ENCODE data around the gene PARP9.
A peak's percentile ranks its signal among the peaks of the same experiment; 100 is the strongest.
"Not testable (repeated sequence)": the region's sequence is repeated elsewhere in the genome, so short reads cannot be mapped to it uniquely, and the experiment has no call there.

PARP9 gene

DNA sequence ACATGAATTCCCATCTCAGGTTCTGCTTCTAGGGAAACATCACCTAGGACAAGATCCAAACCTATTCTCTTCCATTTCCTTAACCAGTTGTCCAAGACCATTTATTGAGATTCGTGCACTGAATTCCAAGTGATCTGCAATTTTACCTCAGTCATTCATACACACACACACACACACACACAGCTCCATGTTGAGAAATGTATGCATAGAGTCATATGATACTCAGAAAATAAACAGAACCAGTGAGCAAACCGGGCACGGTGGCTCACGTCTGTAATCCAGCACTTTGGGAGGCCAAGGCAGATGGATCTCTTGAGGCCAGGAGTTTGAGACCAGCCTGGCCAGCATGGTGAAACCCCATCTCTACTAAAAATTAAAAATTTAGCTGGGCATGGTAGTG lies 43.2 kb downstream of the PARP9 start:
- no peak for DNase-seq (ENCODE audit: low read depth in 2 of 2)

DNA sequence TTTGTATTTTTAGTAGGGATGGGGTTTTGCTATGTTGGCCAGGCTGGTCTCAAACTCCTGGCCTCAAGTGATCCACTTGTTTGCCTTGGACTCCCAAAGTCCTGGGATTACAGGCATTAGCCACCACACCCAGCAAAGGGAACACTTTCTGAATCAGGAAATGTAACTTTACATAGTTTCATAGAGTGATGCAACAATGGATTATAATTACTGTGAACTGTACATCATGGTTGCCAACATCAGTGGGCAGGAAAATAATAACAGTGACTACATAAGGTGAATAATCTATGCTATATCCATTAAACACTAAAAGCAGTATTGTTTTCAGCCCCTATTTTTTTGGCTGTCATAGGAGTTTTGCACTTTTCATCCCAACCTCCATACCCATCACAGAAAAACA lies 44.4 kb downstream of the PARP9 start:
- no peak for DNase-seq (ENCODE audit: low read depth in 2 of 2)

DNA sequence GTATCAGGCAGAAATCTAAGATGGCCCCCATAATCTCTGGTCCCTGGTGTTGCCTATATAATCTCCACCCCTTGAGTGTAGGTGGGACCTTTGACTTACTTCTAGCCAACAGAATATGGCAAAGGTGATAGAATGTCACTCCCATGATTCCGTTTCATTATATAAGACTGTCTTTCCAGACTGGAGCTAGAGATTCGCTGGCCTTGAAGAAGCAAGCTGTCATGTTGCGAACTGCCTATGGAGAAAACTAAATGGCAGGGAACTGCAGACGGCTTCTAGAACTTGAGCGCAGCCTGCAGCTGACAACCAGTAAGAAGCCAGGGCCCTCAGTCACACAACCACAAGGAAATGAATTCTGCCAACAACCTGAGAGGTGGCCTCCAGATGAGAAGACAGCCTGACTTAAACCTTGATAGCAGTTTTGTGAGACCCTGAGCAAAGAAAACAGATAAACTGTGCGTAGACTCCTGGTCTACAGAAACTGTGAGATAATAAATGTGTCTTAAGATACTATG lies 47.2 kb downstream of the PARP9 start:
- no peak for DNase-seq (ENCODE audit: low read depth in 2 of 2)

DNA sequence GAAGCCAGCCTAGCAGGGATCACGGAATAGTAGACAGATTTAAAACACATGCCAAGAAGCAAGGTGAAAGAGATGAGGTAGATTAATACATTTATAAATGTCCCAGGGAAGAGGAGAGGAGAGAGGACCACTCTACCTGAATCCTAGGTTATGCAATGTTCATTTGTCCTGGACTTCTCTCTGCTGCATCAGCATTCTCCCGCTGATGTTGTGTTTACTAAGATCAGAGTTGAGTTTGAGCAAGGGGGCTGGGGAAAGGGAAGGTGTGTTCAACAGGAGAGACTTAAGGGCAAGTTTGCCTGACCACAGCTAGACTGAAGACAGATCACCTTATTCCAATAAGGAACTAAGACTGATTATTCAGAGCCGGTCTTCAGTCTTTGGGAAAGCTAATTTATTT lies 48.2 kb downstream of the PARP9 start:
- no peak for DNase-seq (ENCODE audit: low read depth in 2 of 2)

DNA sequence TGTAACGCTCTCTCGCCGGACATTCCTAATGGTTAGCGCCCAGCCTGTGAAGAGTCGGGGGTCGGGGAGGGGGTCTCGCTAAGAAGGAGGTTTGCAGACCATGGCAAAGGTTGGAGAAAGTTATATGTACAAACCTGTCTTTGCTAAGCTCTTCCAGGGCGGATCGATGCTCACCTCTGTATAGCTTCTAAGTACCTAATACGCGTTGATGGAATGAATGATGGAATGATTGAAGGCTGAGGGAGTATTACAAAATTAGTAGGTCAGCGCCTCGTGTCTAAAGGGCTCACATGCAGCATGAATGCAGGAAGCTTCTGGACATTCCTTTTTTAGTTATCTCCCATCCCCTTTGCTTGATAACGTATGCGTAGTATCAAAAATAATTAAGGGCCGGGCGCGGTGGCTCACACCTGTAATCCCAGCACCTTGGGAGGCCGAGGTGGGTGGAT lies 49.1 kb downstream of the PARP9 start:
- DNase-seq (ENCODE audit: low read depth in 2 of 2), result no peak

DNA sequence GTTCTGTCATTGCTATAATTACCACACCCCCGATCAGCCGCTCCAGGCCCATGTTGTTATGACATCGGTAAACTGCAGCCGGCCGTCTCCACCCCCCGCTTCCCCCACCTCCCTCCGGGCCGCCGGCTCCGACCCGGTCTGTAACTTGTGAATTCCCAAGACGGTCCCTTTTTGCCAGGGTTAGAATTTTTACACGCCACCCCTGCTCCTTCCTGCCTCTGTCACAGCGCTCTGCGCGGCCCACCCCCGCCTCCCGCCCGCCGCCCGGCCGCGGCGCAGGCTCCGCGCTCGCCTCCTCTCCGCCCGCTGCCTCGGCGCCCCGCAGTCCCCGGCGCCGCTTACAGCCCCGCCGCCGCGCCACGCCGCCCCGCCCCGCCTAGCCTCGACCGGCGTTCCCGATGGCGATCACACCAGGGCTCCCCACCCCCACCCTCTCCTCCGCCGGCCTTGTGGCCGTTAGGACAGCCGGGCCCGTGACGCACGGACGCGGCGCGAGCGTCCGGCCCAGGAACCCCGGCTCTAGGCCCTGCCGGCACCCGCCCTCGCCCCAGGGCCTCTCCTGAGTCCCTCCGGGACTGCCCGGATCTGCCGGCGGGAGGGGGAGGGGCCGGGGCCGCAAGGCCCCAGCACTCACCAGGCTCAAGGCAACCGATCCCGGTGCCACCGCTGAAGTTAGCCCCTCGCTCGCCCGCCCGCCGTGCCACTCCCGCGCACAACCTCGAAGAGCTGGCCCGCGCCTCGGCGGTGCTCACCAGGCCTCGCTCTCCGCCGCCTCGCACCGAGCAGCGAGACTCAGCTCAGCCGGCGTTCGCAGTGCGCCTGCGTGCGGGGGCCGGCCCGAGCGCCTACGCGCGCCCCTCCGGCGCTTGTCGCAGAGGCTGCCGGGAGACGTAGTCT lies 49.7 kb downstream of the PARP9 start, which contains the start of gene KPNA1:
Gene KPNA1, minus strand, starts transcription at position 817 of the 897 bp plus-strand sequence. CDS start 18,374 bp downstream, outside the sequence.
- DNase-seq (ENCODE audit: low read depth in 2 of 2), result peak; percentile 57 to 65

DNA sequence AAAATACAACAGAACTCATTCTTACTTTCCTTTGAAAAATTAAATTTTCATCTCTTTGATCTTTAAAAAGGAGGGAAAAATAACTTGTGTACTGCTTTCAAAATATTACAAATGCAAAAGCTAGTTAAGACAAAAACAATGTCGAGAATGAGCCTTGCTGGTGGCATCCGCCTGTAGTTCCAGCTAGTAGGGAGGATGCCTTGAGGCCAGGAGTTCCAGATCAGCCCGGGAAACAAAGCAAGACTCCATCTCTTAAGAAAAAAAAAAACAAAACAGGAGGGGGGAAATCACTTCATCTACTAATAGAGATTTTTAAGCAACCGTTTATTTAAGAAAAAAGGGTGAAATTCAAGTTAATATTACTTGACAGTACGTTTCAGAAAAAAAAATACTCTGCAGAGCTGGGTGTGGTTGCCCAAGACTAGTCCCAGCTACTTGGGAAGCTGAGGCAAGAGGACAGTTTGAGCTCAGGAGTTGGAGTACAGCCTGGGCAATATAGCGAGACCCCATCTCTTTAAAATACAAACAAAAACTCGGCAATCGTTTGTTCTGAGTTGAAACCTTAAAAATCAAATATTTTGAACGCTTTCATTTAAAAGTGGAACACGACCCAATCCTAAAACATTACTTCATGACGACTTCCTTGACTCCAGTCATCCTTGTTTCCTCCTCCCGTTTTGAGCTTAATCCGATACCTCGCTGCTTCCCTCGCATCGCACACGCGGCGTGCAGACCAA lies 50.5 kb downstream of the PARP9 start:
- no peak for DNase-seq (ENCODE audit: low read depth in 2 of 2)

DNA sequence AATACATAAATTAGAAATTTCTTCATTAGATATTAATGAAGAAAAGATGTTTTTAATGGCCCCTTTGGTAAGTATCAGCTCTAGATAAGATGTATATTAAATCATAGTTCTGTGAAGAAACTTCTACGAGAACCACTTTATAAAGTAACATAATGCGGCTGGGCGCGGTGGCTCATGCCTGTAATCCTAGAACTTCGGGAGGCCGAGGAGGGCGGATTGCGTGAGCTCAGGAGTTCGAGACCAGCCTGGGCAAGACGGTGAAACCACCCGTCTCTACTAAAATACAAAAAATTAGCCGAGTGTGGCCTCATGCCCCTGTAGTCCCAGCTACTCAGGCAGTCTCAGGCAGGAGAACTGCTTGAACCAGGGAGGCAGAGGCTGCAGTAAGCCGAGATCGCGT lies 51.8 kb downstream of the PARP9 start:
- DNase-seq (ENCODE audit: low read depth in 2 of 2), result no peak

DNA sequence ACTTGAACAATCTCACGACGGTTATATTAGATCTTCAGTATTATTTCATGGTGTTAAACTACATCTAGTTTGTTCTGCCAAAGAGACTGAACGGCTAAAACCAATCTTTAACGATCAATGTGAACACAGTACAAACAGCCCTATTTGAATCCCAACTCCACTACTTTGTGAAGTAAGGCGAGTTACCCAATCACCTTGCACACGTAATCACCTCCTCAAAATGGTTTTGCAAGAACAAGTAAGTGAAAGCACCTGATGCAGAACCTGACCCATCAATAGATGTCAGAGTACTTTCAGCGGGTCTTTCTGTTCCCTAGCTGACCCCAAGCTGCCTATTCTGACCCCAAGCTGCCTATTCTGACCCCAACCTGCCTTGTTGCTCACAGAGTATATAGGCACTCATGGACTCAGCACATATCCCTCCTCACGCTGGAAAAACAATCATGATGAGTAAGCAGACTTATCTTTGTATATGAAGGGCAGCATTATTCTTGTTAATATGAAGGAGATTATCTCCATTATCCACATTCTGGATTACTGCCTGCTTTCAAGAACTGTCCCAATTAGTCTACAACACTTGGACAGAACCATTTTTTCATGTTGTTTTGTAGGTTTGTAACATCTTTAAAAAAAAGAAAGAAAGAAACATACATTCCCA lies 53.1 kb downstream of the PARP9 start:
- no peak for DNase-seq (ENCODE audit: low read depth in 2 of 2)

DNA sequence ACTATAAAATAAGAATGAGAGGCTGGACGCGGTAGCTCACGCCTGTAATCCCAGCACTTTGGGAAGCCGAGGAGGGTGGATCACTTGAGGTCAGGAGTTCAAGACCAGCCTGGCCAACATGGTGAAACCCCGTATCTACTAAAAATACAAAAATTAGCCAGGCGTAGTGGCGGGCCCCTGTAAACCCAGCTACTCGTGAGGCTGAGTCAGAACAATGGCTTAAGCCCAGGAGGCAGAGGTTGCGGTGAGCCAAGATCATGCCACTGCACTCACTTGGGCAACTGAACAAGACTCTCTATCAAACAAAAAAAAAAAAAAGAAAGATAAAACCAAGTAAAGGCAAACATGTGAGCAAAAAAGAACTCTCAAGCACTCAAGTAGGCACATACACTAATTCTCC lies 55.2 kb downstream of the PARP9 start:
- not testable (repeated sequence) for DNase-seq (ENCODE audit: low read depth in 2 of 2)

DNA sequence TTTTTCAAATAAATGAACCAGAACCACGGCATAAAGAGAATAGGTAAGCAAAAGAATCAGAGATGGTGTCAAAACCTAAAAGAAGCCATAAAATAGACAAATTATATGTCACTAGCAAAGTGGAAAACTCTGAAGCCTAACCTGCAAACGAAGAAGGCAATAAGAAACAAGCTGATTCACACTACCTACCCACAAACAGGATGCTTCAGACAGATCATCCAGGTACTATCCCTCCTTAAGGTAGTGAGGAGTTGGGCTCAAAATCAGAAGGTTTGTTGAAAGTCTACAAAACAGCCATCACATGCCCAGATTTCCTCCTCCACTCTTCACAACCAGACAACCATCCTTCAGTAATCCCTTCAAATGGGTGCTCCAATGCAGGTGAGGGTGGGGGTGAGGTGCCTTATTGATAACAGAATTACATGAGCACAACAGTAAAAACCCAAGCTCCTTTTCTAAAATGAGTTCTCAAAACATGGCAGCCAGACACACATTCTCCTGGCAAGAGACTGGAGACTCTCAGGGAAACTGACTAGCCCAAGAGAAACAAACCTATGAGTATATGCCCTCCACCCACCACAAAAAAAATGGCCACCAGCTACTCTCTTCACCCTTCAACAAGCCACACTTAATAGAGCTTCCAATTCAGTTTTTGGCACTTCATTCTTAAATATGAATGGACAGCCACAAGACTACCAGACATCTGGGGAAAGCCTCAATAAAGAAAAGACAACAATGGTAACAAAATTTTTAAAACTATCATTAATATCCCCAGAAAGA lies 55.8 kb downstream of the PARP9 start:
- DNase-seq (ENCODE audit: low read depth in 2 of 2), result no peak

DNA sequence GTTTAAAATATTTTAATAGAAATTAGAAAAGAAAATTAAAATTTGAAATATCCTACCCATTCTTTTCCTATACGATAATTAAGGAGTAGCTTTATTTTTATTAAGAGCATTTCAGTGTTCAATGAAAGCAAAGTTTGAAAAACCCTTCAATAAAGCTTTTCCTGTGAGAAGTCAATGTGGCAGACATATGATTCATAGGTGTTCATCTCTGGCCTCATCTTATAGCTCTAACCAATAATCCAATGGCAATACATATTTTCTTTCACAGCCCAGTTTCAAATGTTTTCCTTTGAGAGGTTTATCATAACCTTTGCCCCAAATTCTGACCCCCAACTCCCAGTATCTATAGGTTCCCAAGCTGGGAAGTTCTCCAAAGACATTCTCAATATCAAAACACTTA lies 57.6 kb downstream of the PARP9 start:
- no peak for DNase-seq (ENCODE audit: low read depth in 2 of 2)

DNA sequence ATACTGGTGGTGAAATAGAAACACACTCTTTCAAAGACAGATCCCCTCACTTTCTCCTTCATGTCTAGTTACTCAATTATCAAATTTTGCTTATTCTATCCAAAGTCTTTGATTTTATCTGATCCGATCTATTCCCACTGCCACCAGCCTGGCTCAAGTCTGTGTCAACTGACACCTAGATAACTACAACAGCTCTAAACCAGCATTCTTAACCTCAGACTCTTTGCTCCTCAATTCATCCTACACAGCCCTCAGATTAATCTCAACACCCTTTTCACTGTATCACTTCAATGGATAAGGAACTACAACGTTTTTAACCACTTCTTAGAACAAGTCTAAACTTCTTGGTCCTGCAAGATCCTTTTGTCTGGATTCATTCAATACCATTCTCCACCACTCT lies 58.4 kb downstream of the PARP9 start:
- no peak for DNase-seq (ENCODE audit: low read depth in 2 of 2)

DNA sequence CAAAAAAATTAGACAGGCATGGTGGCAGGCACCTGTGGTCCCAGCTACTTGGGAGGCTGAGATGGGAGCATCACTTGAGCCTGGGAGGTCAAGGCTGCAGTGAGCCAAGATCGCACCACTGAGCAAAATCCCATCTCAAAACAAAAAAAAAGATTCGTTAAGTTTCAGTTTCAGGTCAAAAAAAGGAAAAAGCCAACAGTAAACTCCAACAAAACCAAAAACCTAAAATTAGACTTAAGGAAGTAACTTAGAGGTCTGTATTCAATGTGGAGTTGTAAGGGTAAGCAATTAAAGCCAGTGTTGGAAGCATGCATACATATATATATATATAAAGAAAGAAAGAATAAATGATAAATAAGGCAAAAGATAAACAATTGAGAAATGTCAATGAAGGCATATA lies 61.2 kb downstream of the PARP9 start:
- no peak for DNase-seq (ENCODE audit: low read depth in 2 of 2)

DNA sequence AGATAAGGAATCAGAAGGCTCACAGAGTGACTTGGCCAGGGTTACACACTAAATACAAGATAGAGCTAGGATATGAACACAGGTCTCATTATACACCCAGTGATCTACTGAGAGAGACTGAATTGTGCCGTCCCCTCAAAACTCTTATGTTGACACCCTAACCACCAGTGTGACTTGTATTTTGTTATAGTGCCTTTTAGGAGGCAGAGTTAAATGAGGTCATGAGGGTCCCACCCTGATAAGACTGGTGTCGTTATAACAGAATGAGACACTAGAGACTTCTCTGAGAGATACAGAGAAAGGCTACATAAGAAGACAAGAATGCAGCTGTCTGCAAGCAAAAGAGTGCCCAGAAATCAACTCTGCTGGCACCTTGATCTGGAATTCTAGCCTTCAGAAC lies 62.0 kb downstream of the PARP9 start:
- no peak for DNase-seq (ENCODE audit: low read depth in 2 of 2)

DNA sequence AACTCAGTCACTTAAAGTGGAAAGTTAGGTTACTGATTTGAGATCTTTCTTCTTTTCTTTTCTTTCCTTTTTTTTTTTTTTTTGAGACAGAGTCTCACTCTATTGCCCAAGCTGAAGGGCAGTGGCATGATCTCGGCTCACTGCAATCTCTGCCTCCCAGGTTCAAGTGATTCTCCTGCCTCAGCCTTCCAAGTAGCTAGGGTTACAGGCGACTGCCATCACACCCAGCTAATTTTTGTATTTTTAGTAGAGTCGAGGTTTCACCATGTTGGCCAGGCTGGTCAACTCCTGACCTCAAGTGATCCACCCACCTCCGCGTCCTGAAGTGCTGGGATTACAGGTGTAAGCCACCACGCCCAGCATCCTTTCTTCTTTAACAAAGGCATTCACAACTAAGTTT lies 63.1 kb downstream of the PARP9 start:
- DNase-seq (ENCODE audit: low read depth in 2 of 2), result not testable (repeated sequence)

DNA sequence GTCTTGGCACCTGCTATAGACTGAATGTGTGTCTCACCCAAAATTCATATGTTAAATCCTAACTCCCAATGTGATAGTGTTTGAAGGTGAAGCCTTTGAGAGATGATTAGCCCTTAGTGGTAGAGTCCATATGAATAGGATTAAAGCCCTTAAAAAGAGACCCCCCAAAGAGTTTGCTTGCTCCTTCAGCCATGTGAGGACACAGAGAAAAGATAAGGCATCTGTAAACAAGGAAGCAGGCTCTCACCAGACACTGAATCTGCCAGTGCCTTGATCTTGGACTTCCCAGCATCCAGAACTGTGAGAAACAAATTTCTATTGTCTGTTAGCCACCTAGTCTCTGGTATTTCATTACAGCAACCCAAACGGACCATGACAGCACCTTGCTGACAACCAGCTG lies 65.9 kb downstream of the PARP9 start:
- DNase-seq (ENCODE audit: low read depth in 2 of 2), result no peak

DNA sequence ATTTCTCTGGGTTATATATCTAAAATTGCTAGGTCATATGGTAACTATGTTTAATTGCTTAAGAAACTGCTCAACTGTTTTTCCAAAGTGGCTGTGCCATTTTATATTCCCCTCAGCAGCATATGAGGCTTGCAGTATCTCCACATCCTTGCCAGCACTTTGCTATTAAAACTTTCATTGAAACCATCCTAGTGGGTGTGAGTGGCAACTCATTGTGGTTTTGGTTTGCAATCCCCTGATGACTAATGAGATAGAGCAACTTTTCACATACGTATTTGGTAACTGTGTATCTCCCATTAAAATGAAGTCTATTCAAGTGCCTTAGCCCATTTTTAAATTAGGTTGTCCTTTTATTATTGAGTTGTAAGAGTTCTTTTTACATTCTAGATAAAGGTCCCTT lies 66.7 kb downstream of the PARP9 start:
- peak; percentile 62 to 63 for DNase-seq (ENCODE audit: low read depth in 2 of 2)

DNA sequence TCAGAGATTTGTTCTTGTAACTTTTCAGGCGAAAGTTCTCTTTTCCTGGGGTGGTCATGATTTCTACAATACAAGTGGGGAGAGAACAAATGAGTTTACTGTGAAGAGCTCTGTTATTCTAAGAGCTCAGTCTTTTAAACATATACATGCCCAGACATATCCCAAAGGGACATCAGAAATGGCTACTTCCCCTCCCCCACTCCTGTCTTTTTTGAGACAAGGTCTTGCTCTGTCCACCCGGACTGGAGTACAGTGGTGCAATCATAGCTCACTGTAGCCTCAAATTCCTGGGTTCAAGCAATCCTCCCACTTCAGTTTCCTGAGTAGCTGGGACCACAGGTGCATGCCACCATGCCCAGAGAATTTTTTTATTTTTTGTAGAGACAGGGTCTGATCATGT lies 67.6 kb downstream of the PARP9 start:
- no peak for DNase-seq (ENCODE audit: low read depth in 2 of 2)

DNA sequence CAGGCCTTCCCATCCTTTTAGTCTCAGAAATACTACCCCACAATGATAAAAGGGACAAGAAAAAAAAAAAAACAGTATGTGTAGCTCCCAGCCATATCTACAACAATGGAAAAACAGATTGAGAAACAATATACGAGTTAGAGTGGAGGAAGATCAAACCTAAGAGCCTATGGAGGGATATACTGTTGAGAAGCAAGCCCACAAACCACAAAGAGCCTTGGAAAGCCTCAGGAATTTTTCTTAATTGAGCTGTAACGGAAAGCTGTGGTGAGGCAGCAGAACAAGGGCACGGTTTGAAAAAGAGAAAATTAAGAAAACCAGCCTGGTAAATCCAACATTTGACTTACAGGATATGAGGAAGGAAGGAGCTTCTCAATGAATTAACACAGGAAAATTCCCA lies 70.8 kb downstream of the PARP9 start:
- DNase-seq (ENCODE audit: low read depth in 2 of 2), result peak; percentile 62 to 63

DNA sequence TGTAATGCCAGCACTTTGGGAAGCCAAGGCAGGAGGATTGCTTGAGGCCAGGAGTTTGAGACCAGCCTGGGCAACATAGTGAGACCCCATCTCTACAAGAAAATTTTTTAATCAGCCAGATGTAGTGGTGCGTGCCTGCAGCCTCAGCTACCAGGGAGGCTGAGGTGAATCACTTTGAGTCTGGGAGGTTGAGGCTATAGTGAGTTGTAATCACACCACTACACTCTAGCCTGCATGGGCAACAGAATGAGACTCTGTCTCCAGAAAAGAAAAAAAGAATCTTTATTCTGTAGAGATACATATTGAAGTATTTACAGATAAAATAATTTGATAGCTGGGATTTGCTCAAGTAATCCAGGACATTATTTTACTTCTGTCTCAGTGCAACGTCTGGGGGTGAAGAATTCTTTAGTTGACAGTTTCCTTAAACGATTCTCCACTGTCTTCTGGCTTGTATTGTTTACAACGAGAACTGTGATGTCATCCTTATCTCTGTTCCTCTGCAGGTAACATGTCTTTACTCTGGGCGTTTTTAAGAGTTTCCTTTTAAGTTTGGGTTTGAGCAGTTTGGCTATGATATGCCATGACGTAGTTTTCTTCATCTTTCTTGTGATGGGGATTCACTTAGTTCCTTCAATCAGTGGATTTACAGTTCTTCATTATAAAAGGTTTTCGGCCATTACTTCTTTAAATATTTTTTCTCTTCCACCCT lies 75.7 kb downstream of the PARP9 start:
- no peak for DNase-seq (ENCODE audit: low read depth in 2 of 2)
